MCF 10A (cell line): ENCODE results near the gene KIF24. TPM values are rescaled to one million over a fixed set of nuclear protein-coding genes. Genes with fewer than 3 reads are reported as not detected.
"Not testable (repeated sequence)": the region's sequence is repeated elsewhere in the genome, so short reads cannot be mapped to it uniquely, and the experiment has no call there.

Experiments used
- BruUV-seq: library from RNA; stranded (reverse); fragments of 400-500 nt; replicated peaks from 2 replicates; lab custom pipeline; 2021; lab: Mats Ljungman, UMichigan
- CTCF ChIA-PET: fragments of 300-600 bp; sonication (Branson Sonifier 250); formaldehyde crosslinking; extraction: SDS; loops from one replicate; lab custom pipeline; 2021; ENCODE audit warnings: antibody characterized with exemption, inconsistent platforms; lab: Yijun Ruan, JAX
- POLR2A ChIA-PET: fragments of 300-600, 350-650 bp; sonication (Branson Sonifier 250); formaldehyde crosslinking; extraction: SDS; loops from one replicate; lab custom pipeline; 2020; ENCODE audit warnings: antibody characterized with exemption, inconsistent platforms; lab: Yijun Ruan, JAX
- DNase-seq: peaks from one replicate; pipeline ENCODE4 v3.0.0-alpha.2; 2018; ENCODE audit not compliant: unreplicated experiment
- H3K27ac Mint-ChIP-seq: one replicate; pipeline ENCODE4 v1.8.0; 2022; ENCODE audit warnings: mild to moderate bottlenecking, low read depth, mixed read lengths; ENCODE audit not compliant: unreplicated experiment
- H3K27me3 Mint-ChIP-seq: one replicate; pipeline ENCODE4 v1.8.0; 2022; ENCODE audit warnings: mixed read lengths; ENCODE audit not compliant: insufficient read depth, unreplicated experiment
- H3K36me3 Mint-ChIP-seq: one replicate; pipeline ENCODE4 v1.8.0; 2022; ENCODE audit warnings: mild to moderate bottlenecking, moderate library complexity, mixed read lengths; ENCODE audit not compliant: insufficient read depth, unreplicated experiment
- H3K4me1 Mint-ChIP-seq: one replicate; pipeline ENCODE4 v1.8.0; 2022; ENCODE audit warnings: mixed read lengths; ENCODE audit not compliant: insufficient read depth, unreplicated experiment
- H3K4me3 Mint-ChIP-seq: one replicate; pipeline ENCODE4 v1.8.0; 2022; ENCODE audit warnings: mild to moderate bottlenecking, moderate library complexity, mixed read lengths; ENCODE audit not compliant: unreplicated experiment
- H3K9me3 Mint-ChIP-seq: one replicate; pipeline ENCODE4 v1.8.0; 2022; ENCODE audit warnings: mixed read lengths; ENCODE audit not compliant: unreplicated experiment
- intact Hi-C: fragments of 100-400 bp; cut with micrococcal nuclease; formaldehyde crosslinking; loops from 2 replicates; pipeline ENCODE4 v1.14.1; 2022
- total RNA-seq: library from RNA; stranded (reverse); gene quantifications from 2 replicates; pipeline ENCODE4 v1.2.3, GENCODE V29; 2022
- TF ChIP-seq, protein P1 (sequence below): fragments of 200-600 bp; IDR thresholded peaks from one replicate; pipeline ENCODE4 v1.8.0; 2022; ENCODE audit warnings: antibody characterized with exemption, mild to moderate bottlenecking; ENCODE audit not compliant: unreplicated experiment

The KIF24 gene
- total RNA-seq, 1 experiment from 2014 or later, result 3.5 TPM

DNA sequence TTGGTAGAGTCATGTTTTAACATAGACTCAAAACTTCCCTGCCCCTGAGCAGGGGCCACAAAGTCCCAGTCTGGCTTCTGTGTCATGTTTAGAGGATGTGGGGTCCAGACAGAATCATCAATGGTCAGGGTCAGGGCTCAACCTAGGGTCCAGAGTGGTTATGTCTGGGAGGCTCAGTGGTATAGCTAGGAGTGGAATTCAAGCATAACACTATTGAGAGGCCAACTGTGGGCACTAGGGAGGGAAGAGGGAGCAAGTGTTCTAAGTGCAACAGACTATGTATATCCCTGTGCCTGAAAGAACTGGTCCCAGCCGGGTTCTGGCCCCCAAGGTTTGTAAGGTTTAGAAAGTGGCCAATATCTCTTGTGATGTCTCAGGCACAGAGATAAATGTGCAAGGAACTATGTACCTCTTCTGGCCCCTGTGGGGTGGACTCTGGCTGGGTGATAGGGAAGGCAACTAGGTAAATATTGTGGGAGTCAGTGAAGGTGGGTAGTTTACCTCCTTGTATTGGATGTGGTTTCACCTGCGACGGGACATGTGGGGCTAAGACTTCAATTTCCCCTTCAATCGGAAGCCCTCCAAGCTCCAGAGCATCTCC, 33.6 kb upstream of the KIF24 start:
- Mint-ChIP-seq H3K9me3 (peaks cover 7% of the 10 kb centered on the region), H3K27ac (no peak overlapping the region)
- intact Hi-C loops, result no loop called here

DNA sequence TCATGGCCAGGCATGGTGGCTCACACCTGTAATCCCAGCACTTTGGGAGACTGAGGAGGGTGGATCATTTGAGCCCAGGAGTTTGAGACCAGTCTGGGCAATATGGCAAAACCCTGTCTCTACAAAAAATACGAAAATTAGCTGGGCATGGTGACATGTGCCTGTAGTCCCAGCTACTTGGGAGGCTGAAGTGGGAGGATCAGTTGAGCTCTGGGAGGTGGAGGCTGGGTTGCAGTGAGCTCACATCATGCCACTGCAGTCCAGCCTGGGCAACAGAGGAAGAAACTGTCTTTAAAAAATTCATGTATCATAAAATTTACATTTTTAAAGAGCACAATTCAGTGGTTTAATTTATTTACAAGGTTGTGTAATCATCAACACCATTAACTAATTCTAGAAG, 23.9 kb upstream of the KIF24 start:
- intact Hi-C loops, H3K36me3 Mint-ChIP-seq, DNase-seq, H3K27ac Mint-ChIP-seq, POLR2A ChIA-PET, BruUV-seq, H3K9me3 Mint-ChIP-seq, H3K4me1 Mint-ChIP-seq, H3K27me3 Mint-ChIP-seq, H3K4me3 Mint-ChIP-seq: not testable (repeated sequence)
- CTCF ChIA-PET, result interaction anchor here (0.6 to 2.1 kb wide), 3 partner anchors 11 to 360 kb away, joined by 3 to 8 read pairs (median 6); no protein-coding TSS in a partner anchor

More for the DNA sequence above, 33.6 kb upstream of the KIF24 start:
- no peak for DNase-seq
- TF ChIP-seq, protein P1, sequence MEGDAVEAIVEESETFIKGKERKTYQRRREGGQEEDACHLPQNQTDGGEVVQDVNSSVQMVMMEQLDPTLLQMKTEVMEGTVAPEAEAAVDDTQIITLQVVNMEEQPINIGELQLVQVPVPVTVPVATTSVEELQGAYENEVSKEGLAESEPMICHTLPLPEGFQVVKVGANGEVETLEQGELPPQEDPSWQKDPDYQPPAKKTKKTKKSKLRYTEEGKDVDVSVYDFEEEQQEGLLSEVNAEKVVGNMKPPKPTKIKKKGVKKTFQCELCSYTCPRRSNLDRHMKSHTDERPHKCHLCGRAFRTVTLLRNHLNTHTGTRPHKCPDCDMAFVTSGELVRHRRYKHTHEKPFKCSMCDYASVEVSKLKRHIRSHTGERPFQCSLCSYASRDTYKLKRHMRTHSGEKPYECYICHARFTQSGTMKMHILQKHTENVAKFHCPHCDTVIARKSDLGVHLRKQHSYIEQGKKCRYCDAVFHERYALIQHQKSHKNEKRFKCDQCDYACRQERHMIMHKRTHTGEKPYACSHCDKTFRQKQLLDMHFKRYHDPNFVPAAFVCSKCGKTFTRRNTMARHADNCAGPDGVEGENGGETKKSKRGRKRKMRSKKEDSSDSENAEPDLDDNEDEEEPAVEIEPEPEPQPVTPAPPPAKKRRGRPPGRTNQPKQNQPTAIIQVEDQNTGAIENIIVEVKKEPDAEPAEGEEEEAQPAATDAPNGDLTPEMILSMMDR, result no peak
- ChIA-PET CTCF (no interaction called here), POLR2A (no interaction called here)
- no peaks in the 10 kb centered on the region for H3K27me3 Mint-ChIP-seq
- no peaks in the 10 kb centered on the region for H3K36me3 Mint-ChIP-seq
- H3K4me3 Mint-ChIP-seq, result no peak overlapping the region
- no peaks in the 10 kb centered on the region for H3K4me1 Mint-ChIP-seq
- no TSS peak for BruUV-seq

DNA sequence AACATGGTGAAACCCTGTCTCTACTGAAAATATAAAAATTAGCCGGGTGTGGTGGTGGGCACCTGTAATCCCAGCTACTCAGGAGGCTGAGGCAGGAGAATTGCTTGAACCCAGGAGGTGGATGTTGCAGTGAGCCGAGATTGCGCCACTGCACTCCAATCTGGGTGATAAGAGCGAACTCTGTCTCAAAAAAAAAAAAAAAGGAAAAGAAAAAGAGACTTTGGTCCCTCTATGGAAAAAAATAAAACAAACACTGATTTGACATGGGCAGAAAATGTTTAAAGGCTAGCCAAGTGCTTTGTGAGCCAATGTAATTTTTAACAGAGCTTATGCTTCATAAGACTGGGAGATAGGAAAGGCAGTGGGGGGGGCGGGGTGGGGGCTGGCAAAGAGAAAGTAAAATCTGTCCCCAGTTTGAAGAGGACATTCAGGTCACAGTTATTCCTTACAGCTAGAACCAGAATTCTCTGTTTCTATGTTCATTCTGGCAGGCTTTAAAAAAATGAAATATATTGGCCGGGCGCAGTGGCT, 23.1 kb upstream of the KIF24 start:
- POLR2A ChIA-PET, H3K27ac Mint-ChIP-seq, H3K4me3 Mint-ChIP-seq: not testable (repeated sequence)

DNA sequence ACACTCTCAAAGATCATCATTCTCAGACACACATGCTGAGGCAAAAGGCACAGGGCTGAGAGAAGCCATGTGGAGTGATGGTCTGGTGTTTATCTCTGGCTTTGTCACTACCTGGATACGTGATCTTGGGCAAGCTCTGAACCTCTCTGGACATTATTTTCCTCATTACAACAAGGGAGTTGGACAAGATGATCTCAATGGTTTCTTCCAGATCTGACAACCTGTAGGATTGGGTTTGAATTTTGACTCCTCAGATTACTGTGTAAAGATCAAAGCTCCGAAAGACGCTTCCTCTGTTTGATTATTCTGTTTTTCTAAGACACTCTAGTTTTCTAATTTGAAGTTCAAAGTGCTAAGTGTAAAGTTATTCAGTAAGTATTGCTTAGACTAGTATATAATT, 20.3 kb upstream of the KIF24 start:
- no TSS peak for BruUV-seq
- H3K4me1 Mint-ChIP-seq, result no peaks in the 10 kb centered on the region
- TF ChIP-seq, protein P1, result no peak
- H3K4me3 Mint-ChIP-seq, result no peak overlapping the region
- intact Hi-C loops, result no loop called here
- H3K27me3 Mint-ChIP-seq, result no peaks in the 10 kb centered on the region
- ChIA-PET POLR2A (interaction anchor here (1.5 kb wide), 1 partner anchor 10 kb away, joined by 3 read pairs; no protein-coding TSS in a partner anchor), CTCF (interaction anchor here (0.6 to 0.9 kb wide), 3 partner anchors 15 to 998 kb away, joined by 3 to 4 read pairs (median 3); no protein-coding TSS in a partner anchor)
- no peak overlapping the region for H3K27ac Mint-ChIP-seq
- DNase-seq, result no peak
- H3K9me3 Mint-ChIP-seq, result no peaks in the 10 kb centered on the region
- peaks cover 5% of the 10 kb centered on the region for H3K36me3 Mint-ChIP-seq

More for the DNA sequence above, 23.1 kb upstream of the KIF24 start:
- H3K4me1 Mint-ChIP-seq, H3K9me3 Mint-ChIP-seq, H3K27me3 Mint-ChIP-seq, H3K36me3 Mint-ChIP-seq, DNase-seq, BruUV-seq, intact Hi-C loops: not testable (repeated sequence)
- CTCF ChIA-PET, result interaction anchor here (1.4 to 2.1 kb wide), 3 partner anchors 12 to 52 kb away, joined by 6 to 8 read pairs (median 6); no protein-coding TSS in a partner anchor

DNA sequence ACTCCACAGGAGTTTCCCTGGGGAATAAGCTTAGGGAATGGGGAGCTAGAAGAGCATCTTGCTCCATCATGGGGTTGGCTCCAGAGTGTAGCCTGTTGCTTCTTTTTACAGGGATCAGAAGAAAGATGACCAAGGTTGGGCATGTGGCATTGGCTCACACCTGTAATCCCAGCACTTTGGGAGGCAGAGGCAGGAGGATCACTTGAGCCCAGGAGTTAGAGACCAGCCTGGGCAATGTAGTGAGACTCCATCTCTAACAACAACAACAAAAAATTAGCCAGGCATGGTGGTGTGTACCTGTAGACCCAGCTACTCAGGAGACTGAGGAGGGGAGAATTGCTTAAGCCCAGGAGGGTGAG, 18.7 kb upstream of the KIF24 start:
- Mint-ChIP-seq H3K36me3 (peaks cover 5% of the 10 kb centered on the region), H3K4me1 (no peaks in the 10 kb centered on the region), H3K27me3 (no peaks in the 10 kb centered on the region), H3K4me3 (no peak overlapping the region), H3K27ac (no peak overlapping the region), H3K9me3 (no peaks in the 10 kb centered on the region)
- ChIA-PET CTCF (interaction anchor here (0.8 to 1.9 kb wide), 4 partner anchors 15 to 153 kb away, joined by 3 to 8 read pairs (median 5); no protein-coding TSS in a partner anchor), POLR2A (interaction anchor here (0.6 to 1.4 kb wide), 2 partner anchors 14 to 1263 kb away, joined by 3 to 5 read pairs; no protein-coding TSS in a partner anchor)
- no TSS peak for BruUV-seq
- no peak for DNase-seq
- TF ChIP-seq, protein P1, result no peak
- intact Hi-C loops, result no loop called here
